PC-3 (cell line): ENCODE measurements around the gene SLCO3A1.

Experiments used
- EZH2 ChIP-seq: fragments of 300-600 bp; sonication (generic); IDR thresholded peaks from one replicate; pipeline ENCODE4 v1.6.1; 2017; ENCODE audit warnings: antibody characterized with exemption, mild to moderate bottlenecking, low read length; ENCODE audit not compliant: unreplicated experiment
- EZH2phosphoT487 ChIP-seq: fragments of 300-600 bp; sonication (generic); IDR thresholded peaks from 2 replicates; pipeline ENCODE4 v1.6.1; 2018; ENCODE audit warnings: mild to moderate bottlenecking, antibody characterized with exemption, low read length, borderline replicate concordance
- TF ChIP-seq, protein P1 (sequence below): fragments of 300-600 bp; sonication (generic); conservative IDR thresholded peaks from 2 replicates; pipeline ENCODE4 v1.5.1; 2017; ENCODE audit warnings: antibody characterized with exemption, low read depth, mild to moderate bottlenecking, low read length

DNA sequence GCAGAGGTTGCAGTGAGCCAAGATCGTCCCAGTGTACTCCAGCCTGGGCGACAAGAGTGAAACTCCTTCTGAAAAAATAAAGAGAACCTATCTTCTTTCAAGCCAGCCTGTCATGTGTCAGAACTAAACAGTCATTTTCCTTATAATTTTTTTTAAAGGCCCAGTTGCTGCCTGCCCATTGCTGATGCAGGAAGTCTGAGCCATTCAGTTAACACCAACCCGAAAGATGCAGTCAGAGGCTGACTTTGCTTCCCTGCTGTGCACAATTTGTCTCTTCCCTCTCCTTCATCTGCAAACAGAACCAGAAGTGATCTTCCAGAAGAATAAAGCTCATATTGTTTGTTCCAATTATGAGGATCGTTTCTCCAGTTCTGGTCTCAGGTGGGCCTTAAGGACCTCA lies 220.6 kb downstream of the SLCO3A1 start:
- TF ChIP-seq EZH2phosphoT487 (no peak), EZH2 (no peak)
- TF ChIP-seq, protein P1, sequence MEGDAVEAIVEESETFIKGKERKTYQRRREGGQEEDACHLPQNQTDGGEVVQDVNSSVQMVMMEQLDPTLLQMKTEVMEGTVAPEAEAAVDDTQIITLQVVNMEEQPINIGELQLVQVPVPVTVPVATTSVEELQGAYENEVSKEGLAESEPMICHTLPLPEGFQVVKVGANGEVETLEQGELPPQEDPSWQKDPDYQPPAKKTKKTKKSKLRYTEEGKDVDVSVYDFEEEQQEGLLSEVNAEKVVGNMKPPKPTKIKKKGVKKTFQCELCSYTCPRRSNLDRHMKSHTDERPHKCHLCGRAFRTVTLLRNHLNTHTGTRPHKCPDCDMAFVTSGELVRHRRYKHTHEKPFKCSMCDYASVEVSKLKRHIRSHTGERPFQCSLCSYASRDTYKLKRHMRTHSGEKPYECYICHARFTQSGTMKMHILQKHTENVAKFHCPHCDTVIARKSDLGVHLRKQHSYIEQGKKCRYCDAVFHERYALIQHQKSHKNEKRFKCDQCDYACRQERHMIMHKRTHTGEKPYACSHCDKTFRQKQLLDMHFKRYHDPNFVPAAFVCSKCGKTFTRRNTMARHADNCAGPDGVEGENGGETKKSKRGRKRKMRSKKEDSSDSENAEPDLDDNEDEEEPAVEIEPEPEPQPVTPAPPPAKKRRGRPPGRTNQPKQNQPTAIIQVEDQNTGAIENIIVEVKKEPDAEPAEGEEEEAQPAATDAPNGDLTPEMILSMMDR, result no peak
